ENCODE measurements around the gene C22orf39.

C22orf39 gene

GRCh38 chr22:19406846-19407245, 40.7 kb downstream of the C22orf39 start:
- H3K4me3 ChIP-seq (ENCODE audit: control insufficient read depth in 1 of 7, extremely low read depth in 1 of 7, insufficient read depth in 4 of 7, low read depth in 2 of 7, low read length in 6 of 7), result no peak overlapping the region
- H3K36me3 ChIP-seq (ENCODE audit: control insufficient read depth in 4 of 4, insufficient read depth in 4 of 4, low read length in 3 of 4), result peaks cover 18 to 70% (median 47%) of the 10 kb centered on the region in 4 experiments
- no peak overlapping the region for H3K27ac ChIP-seq (ENCODE audit: insufficient read depth in 1 of 2, low read depth in 1 of 2, low read length in 2 of 2, poor library complexity in 1 of 2, severe bottlenecking in 2 of 2)
- ChIA-PET POLR2A (interaction anchor here (0.5 kb wide), 1 partner anchor 201 kb away, joined by 6 read pairs; no protein-coding TSS in a partner anchor), CTCF (no interaction called here)
- no peaks in the 10 kb centered on the region for H3K9me3 ChIP-seq (ENCODE audit: control extremely low read depth in 1 of 5, control insufficient read depth in 4 of 5, insufficient read depth in 2 of 5, low read depth in 1 of 5, low read length in 4 of 5)
- no peak for DNase-seq
- 100% methylated on average over 2 of the region's 4 CpGs for WGBS (ENCODE audit: insufficient coverage)
- no peaks in the 10 kb centered on the region for H3K4me1 ChIP-seq (ENCODE audit: control extremely low read depth in 1 of 4, control insufficient read depth in 4 of 4, insufficient read depth in 4 of 4, low read length in 3 of 4)
- H3K27me3 ChIP-seq (replicated peaks in 2 of 5; ENCODE audit: control insufficient read depth in 4 of 5, insufficient read depth in 5 of 5, low read length in 4 of 5), result no peaks in the 10 kb centered on the region

- no peak overlapping the region for H3K27ac ChIP-seq (ENCODE audit: insufficient read depth in 1 of 2, low read depth in 1 of 2, low read length in 2 of 2, poor library complexity in 1 of 2, severe bottlenecking in 2 of 2)
- CTCF ChIA-PET, result interaction anchor here (1.4 kb wide), 1 partner anchor 8 kb away, joined by 3 read pairs; no protein-coding TSS in a partner anchor
- DNase-seq, result no peak
- POLR2A ChIA-PET, result interaction anchor here (0.5 kb wide), 1 partner anchor 201 kb away, joined by 6 read pairs; no protein-coding TSS in a partner anchor
- no peaks in the 10 kb centered on the region for H3K27me3 ChIP-seq (replicated peaks in 2 of 5; ENCODE audit: control insufficient read depth in 4 of 5, insufficient read depth in 5 of 5, low read length in 4 of 5)
- no peaks in the 10 kb centered on the region for H3K9me3 ChIP-seq (ENCODE audit: control extremely low read depth in 1 of 5, control insufficient read depth in 4 of 5, insufficient read depth in 2 of 5, low read depth in 1 of 5, low read length in 4 of 5)
- peaks cover 18 to 71% (median 50%) of the 10 kb centered on the region in 4 experiments for H3K36me3 ChIP-seq (ENCODE audit: control insufficient read depth in 4 of 4, insufficient read depth in 4 of 4, low read length in 3 of 4)
- no peak overlapping the region for H3K4me3 ChIP-seq (ENCODE audit: control insufficient read depth in 1 of 7, extremely low read depth in 1 of 7, insufficient read depth in 4 of 7, low read depth in 2 of 7, low read length in 6 of 7)
- no peaks in the 10 kb centered on the region for H3K4me1 ChIP-seq (ENCODE audit: control extremely low read depth in 1 of 4, control insufficient read depth in 4 of 4, insufficient read depth in 4 of 4, low read length in 3 of 4)
- WGBS (ENCODE audit: insufficient coverage), result 90% methylated on average over 3 of the region's 3 CpGs
These were observed 41.2 kb downstream of the C22orf39 start for GRCh38 chr22:19406281-19406811.

GRCh38 chr22:19405652-19406051, 41.9 kb downstream of the C22orf39 start:
- Histone ChIP-seq H3K9me3 (ENCODE audit: control extremely low read depth in 1 of 5, control insufficient read depth in 4 of 5, insufficient read depth in 2 of 5, low read depth in 1 of 5, low read length in 4 of 5) (no peaks in the 10 kb centered on the region), H3K36me3 (ENCODE audit: control insufficient read depth in 4 of 4, insufficient read depth in 4 of 4, low read length in 3 of 4) (peaks cover 18 to 72% (median 51%) of the 10 kb centered on the region in 4 experiments), H3K4me3 (ENCODE audit: control insufficient read depth in 1 of 7, extremely low read depth in 1 of 7, insufficient read depth in 4 of 7, low read depth in 2 of 7, low read length in 6 of 7) (no peak overlapping the region), H3K27ac (ENCODE audit: insufficient read depth in 1 of 2, low read depth in 1 of 2, low read length in 2 of 2, poor library complexity in 1 of 2, severe bottlenecking in 2 of 2) (no peak overlapping the region), H3K4me1 (ENCODE audit: control extremely low read depth in 1 of 4, control insufficient read depth in 4 of 4, insufficient read depth in 4 of 4, low read length in 3 of 4) (no peaks in the 10 kb centered on the region), H3K27me3 (replicated peaks in 2 of 5; ENCODE audit: control insufficient read depth in 4 of 5, insufficient read depth in 5 of 5, low read length in 4 of 5) (no peaks in the 10 kb centered on the region)
- POLR2A ChIA-PET, result no interaction called here
- 97% methylated on average over 8 of the region's 8 CpGs for WGBS (ENCODE audit: insufficient coverage)
- no peak for DNase-seq
- CTCF ChIA-PET, result interaction anchor here (1.0 to 1.4 kb wide), 2 partner anchors 9 to 12 kb away, joined by 3 read pairs; no protein-coding TSS in a partner anchor

- Histone ChIP-seq H3K4me1 (ENCODE audit: control extremely low read depth in 1 of 4, control insufficient read depth in 4 of 4, insufficient read depth in 4 of 4, low read length in 3 of 4) (no peaks in the 10 kb centered on the region), H3K36me3 (ENCODE audit: control insufficient read depth in 4 of 4, insufficient read depth in 4 of 4, low read length in 3 of 4) (peaks cover 20 to 73% (median 54%) of the 10 kb centered on the region in 4 experiments), H3K27me3 (replicated peaks in 2 of 5; ENCODE audit: control insufficient read depth in 4 of 5, insufficient read depth in 5 of 5, low read length in 4 of 5) (no peaks in the 10 kb centered on the region), H3K9me3 (ENCODE audit: control extremely low read depth in 1 of 5, control insufficient read depth in 4 of 5, insufficient read depth in 2 of 5, low read depth in 1 of 5, low read length in 4 of 5) (no peaks in the 10 kb centered on the region), H3K4me3 (ENCODE audit: control insufficient read depth in 1 of 7, extremely low read depth in 1 of 7, insufficient read depth in 4 of 7, low read depth in 2 of 7, low read length in 6 of 7) (no peak overlapping the region), H3K27ac (ENCODE audit: insufficient read depth in 1 of 2, low read depth in 1 of 2, low read length in 2 of 2, poor library complexity in 1 of 2, severe bottlenecking in 2 of 2) (no peak overlapping the region)
- DNase-seq, result no peak
- 100% methylated on average over 1 of the region's 4 CpGs for WGBS (ENCODE audit: insufficient coverage)
- POLR2A ChIA-PET, result no interaction called here
- CTCF ChIA-PET, result interaction anchor here (1.0 to 2.0 kb wide), 3 partner anchors 9 to 22 kb away, joined by 3 to 5 read pairs (median 3); no protein-coding TSS in a partner anchor
These were observed 42.4 kb downstream of the C22orf39 start for GRCh38 chr22:19405133-19405532.

GRCh38 chr22:19404676-19405075, 42.8 kb downstream of the C22orf39 start:
- no peaks in the 10 kb centered on the region for H3K9me3 ChIP-seq (ENCODE audit: control extremely low read depth in 1 of 5, control insufficient read depth in 4 of 5, insufficient read depth in 2 of 5, low read depth in 1 of 5, low read length in 4 of 5)
- ChIA-PET CTCF (interaction anchor here (1.0 to 2.0 kb wide), 2 partner anchors 11 to 22 kb away, joined by 3 to 5 read pairs; no protein-coding TSS in a partner anchor), POLR2A (no interaction called here)
- peaks cover 20 to 70% (median 52%) of the 10 kb centered on the region in 4 experiments for H3K36me3 ChIP-seq (ENCODE audit: control insufficient read depth in 4 of 4, insufficient read depth in 4 of 4, low read length in 3 of 4)
- no peaks in the 10 kb centered on the region for H3K27me3 ChIP-seq (replicated peaks in 2 of 5; ENCODE audit: control insufficient read depth in 4 of 5, insufficient read depth in 5 of 5, low read length in 4 of 5)
- H3K4me1 ChIP-seq (ENCODE audit: control extremely low read depth in 1 of 4, control insufficient read depth in 4 of 4, insufficient read depth in 4 of 4, low read length in 3 of 4), result no peaks in the 10 kb centered on the region
- H3K27ac ChIP-seq (ENCODE audit: insufficient read depth in 1 of 2, low read depth in 1 of 2, low read length in 2 of 2, poor library complexity in 1 of 2, severe bottlenecking in 2 of 2), result no peak overlapping the region
- 98% methylated on average over 3 of the region's 3 CpGs for WGBS (ENCODE audit: insufficient coverage)
- DNase-seq, result no peak
- H3K4me3 ChIP-seq (ENCODE audit: control insufficient read depth in 1 of 7, extremely low read depth in 1 of 7, insufficient read depth in 4 of 7, low read depth in 2 of 7, low read length in 6 of 7), result no peak overlapping the region

GRCh38 chr22:19402642-19403191, 44.8 kb downstream of the C22orf39 start:
- CTCF ChIA-PET, result interaction anchor here (1.0 to 2.0 kb wide), 2 partner anchors 9 to 24 kb away, joined by 4 to 5 read pairs; no protein-coding TSS in a partner anchor
- Histone ChIP-seq H3K9me3 (ENCODE audit: control extremely low read depth in 1 of 5, control insufficient read depth in 4 of 5, insufficient read depth in 2 of 5, low read depth in 1 of 5, low read length in 4 of 5) (no peaks in the 10 kb centered on the region), H3K4me1 (ENCODE audit: control extremely low read depth in 1 of 4, control insufficient read depth in 4 of 4, insufficient read depth in 4 of 4, low read length in 3 of 4) (no peaks in the 10 kb centered on the region), H3K27me3 (replicated peaks in 2 of 5; ENCODE audit: control insufficient read depth in 4 of 5, insufficient read depth in 5 of 5, low read length in 4 of 5) (no peaks in the 10 kb centered on the region), H3K36me3 (ENCODE audit: control insufficient read depth in 4 of 4, insufficient read depth in 4 of 4, low read length in 3 of 4) (peaks cover 26 to 70% (median 51%) of the 10 kb centered on the region in 4 experiments), H3K27ac (ENCODE audit: insufficient read depth in 1 of 2, low read depth in 1 of 2, low read length in 2 of 2, poor library complexity in 1 of 2, severe bottlenecking in 2 of 2) (no peak overlapping the region), H3K4me3 (ENCODE audit: control insufficient read depth in 1 of 7, extremely low read depth in 1 of 7, insufficient read depth in 4 of 7, low read depth in 2 of 7, low read length in 6 of 7) (no peak overlapping the region)
- 100% methylated on average over 3 of the region's 4 CpGs for WGBS (ENCODE audit: insufficient coverage)
- no peak for DNase-seq
- POLR2A ChIA-PET, result interaction anchor here (0.6 kb wide), 1 partner anchor 41 kb away, joined by 3 read pairs; no protein-coding TSS in a partner anchor

GRCh38 chr22:19401483-19401882, 46.0 kb downstream of the C22orf39 start:
- WGBS (ENCODE audit: insufficient coverage), result 100% methylated on average over 4 of the region's 4 CpGs
- POLR2A ChIA-PET, result no interaction called here
- Histone ChIP-seq H3K36me3 (ENCODE audit: control insufficient read depth in 4 of 4, insufficient read depth in 4 of 4, low read length in 3 of 4) (peaks cover 23 to 70% (median 54%) of the 10 kb centered on the region in 4 experiments), H3K4me3 (ENCODE audit: control insufficient read depth in 1 of 7, extremely low read depth in 1 of 7, insufficient read depth in 4 of 7, low read depth in 2 of 7, low read length in 6 of 7) (no peak overlapping the region), H3K9me3 (ENCODE audit: control extremely low read depth in 1 of 5, control insufficient read depth in 4 of 5, insufficient read depth in 2 of 5, low read depth in 1 of 5, low read length in 4 of 5) (no peaks in the 10 kb centered on the region), H3K27me3 (replicated peaks in 2 of 5; ENCODE audit: control insufficient read depth in 4 of 5, insufficient read depth in 5 of 5, low read length in 4 of 5) (no peaks in the 10 kb centered on the region), H3K4me1 (ENCODE audit: control extremely low read depth in 1 of 4, control insufficient read depth in 4 of 4, insufficient read depth in 4 of 4, low read length in 3 of 4) (no peaks in the 10 kb centered on the region), H3K27ac (ENCODE audit: insufficient read depth in 1 of 2, low read depth in 1 of 2, low read length in 2 of 2, poor library complexity in 1 of 2, severe bottlenecking in 2 of 2) (no peak overlapping the region)
- CTCF ChIA-PET, result no interaction called here
- DNase-seq, result no peak
